ENCODE results near the gene SPACDR.

The SPACDR gene

GRCh38 chr7:100433592-100434296, 30.3 kb downstream of the SPACDR start:
- no peak for DNase-seq

- no peak for DNase-seq
These were observed 30.8 kb downstream of the SPACDR start for GRCh38 chr7:100433276-100433591.

GRCh38 chr7:100432621-100433275, 31.3 kb downstream of the SPACDR start:
- DNase-seq, result no peak

- DNase-seq, result no peak
These were observed 32.0 kb downstream of the SPACDR start for GRCh38 chr7:100432053-100432452.

- DNase-seq, result no peak
These were observed 32.7 kb downstream of the SPACDR start for GRCh38 chr7:100431286-100431735.

GRCh38 chr7:100430493-100431285, 33.4 kb downstream of the SPACDR start:
- peak; percentile 35 for DNase-seq

- peak; percentile 97 for DNase-seq
These were observed 34.2 kb downstream of the SPACDR start, which contains the start of gene MEPCE for GRCh38 chr7:100429637-100430492. Gene MEPCE (plus strand): TSS chr7:100429831. CDS start chr7:100430019, 188 bp downstream.

GRCh38 chr7:100428967-100429636, 35.0 kb downstream of the SPACDR start:
- peak; percentile 100 for DNase-seq

GRCh38 chr7:100428199-100428966, 35.7 kb downstream of the SPACDR start, which contains the start of gene ZCWPW1:
Gene ZCWPW1 (minus strand): TSS chr7:100428703. CDS start chr7:100420649, 8,054 bp downstream.
- DNase-seq, result peak; percentile 96

GRCh38 chr7:100427762-100428198, 36.3 kb downstream of the SPACDR start:
- no peak for DNase-seq

GRCh38 chr7:100426516-100426915, 37.5 kb downstream of the SPACDR start:
- no peak for DNase-seq

GRCh38 chr7:100425347-100425746, 38.7 kb downstream of the SPACDR start:
- no peak for DNase-seq

- no peak for DNase-seq
These were observed 40.7 kb downstream of the SPACDR start for GRCh38 chr7:100423315-100423714.

GRCh38 chr7:100419660-100420226, 44.3 kb downstream of the SPACDR start:
- DNase-seq, result no peak

- DNase-seq, result no peak
These were observed 45.0 kb downstream of the SPACDR start for GRCh38 chr7:100418930-100419659.

- no peak for DNase-seq
These were observed 48.6 kb downstream of the SPACDR start for GRCh38 chr7:100415448-100415847.

- no peak for DNase-seq
These were observed 50.2 kb downstream of the SPACDR start for GRCh38 chr7:100413889-100414288.

GRCh38 chr7:100413346-100413745, 50.7 kb downstream of the SPACDR start:
- DNase-seq, result no peak

GRCh38 chr7:100411101-100411500, 53.0 kb downstream of the SPACDR start:
- no peak for DNase-seq
